GM18861 (cell line): Measurements from ENCODE around the gene BRMS1.
"Not testable (repeated sequence)": the region's sequence is repeated elsewhere in the genome, so short reads cannot be mapped to it uniquely, and the experiment has no call there.

Experiments used
- ATAC-seq: cut with Tn5 transposase; IDR thresholded peaks from one replicate; pipeline ENCODE4 v1.9.1; 2021; ENCODE audit not compliant: unreplicated experiment

BRMS1 gene

GRCh38 chr11:66326261-66327111, 18.4 kb downstream of the BRMS1 start:
- no peak for ATAC-seq

- no peak for ATAC-seq
Measured at GRCh38 chr11:66325263-66325671, 19.6 kb downstream of the BRMS1 start.

GRCh38 chr11:66324664-66325063, 20.2 kb downstream of the BRMS1 start:
- ATAC-seq, result no peak

- ATAC-seq, result no peak
Measured at GRCh38 chr11:66323684-66324083, 21.2 kb downstream of the BRMS1 start.

GRCh38 chr11:66322732-66323427, 22.0 kb downstream of the BRMS1 start:
- ATAC-seq, result no peak

- no peak for ATAC-seq
Measured at GRCh38 chr11:66321606-66322005, 23.3 kb downstream of the BRMS1 start.

GRCh38 chr11:66320748-66321147, 24.2 kb downstream of the BRMS1 start:
- not testable (repeated sequence) for ATAC-seq

GRCh38 chr11:66320289-66320688, 24.6 kb downstream of the BRMS1 start:
- not testable (repeated sequence) for ATAC-seq

- no peak for ATAC-seq
Measured at GRCh38 chr11:66318600-66318970, 26.3 kb downstream of the BRMS1 start.

GRCh38 chr11:66317723-66318599, 26.9 kb downstream of the BRMS1 start:
- no peak for ATAC-seq

- no peak for ATAC-seq
Measured at GRCh38 chr11:66317322-66317722, 27.6 kb downstream of the BRMS1 start.

GRCh38 chr11:66316849-66317251, 28.1 kb downstream of the BRMS1 start, which contains the start of gene CD248:
Gene CD248, minus strand, starts transcription at chr11:66317044. Its CDS starts 17 bp downstream, at chr11:66317027.
- ATAC-seq, result no peak

- no peak for ATAC-seq
Measured at GRCh38 chr11:66315921-66316811, 28.7 kb downstream of the BRMS1 start.

- ATAC-seq, result no peak
Measured at GRCh38 chr11:66315498-66315885, 29.4 kb downstream of the BRMS1 start.

- no peak for ATAC-seq
Measured at GRCh38 chr11:66314561-66315497, 30.1 kb downstream of the BRMS1 start.

GRCh38 chr11:66314186-66314501, 30.8 kb downstream of the BRMS1 start:
- no peak for ATAC-seq

GRCh38 chr11:66313321-66314185, 31.4 kb downstream of the BRMS1 start:
- no peak for ATAC-seq

GRCh38 chr11:66312549-66313320, 32.2 kb downstream of the BRMS1 start:
- ATAC-seq, result peak; percentile 51
